H1 (cell line): ENCODE results near the gene EXT2. TPM values are rescaled to one million over a fixed set of nuclear protein-coding genes. Genes with fewer than 3 reads are reported as not detected.

Source experiments
- CTCF ChIA-PET: fragments of 300-600 bp; sonication (Branson Sonifier 250); formaldehyde crosslinking; loops from one replicate; lab custom pipeline; 2021; ENCODE audit not compliant: partially characterized antibody; lab: Charles Lee
- POLR2A ChIA-PET: fragments of 300-600 bp; sonication (Branson Sonifier 250); formaldehyde crosslinking; loops from one replicate; lab custom pipeline; 2021; ENCODE audit warnings: inconsistent platforms; ENCODE audit not compliant: partially characterized antibody; lab: Charles Lee
- DNase-seq, 2 experiments: peaks; one replicate each; pipeline versions ENCODE4 v3.0.0 to v3.0.0-alpha.2; 2010 to 2022; ENCODE audit warnings: low spot score in 2 of 2, low read depth in 1 of 2, mixed read lengths in 1 of 2
- FAIRE-seq: peaks from 2 replicates; lab custom pipeline; 2011; peaks lifted over from hg19 to GRCh38; lab: Jason Lieb, UNC
- H2AFZ ChIP-seq: 2 replicates; pipeline ENCODE4 v1.8.1; 2012; ENCODE audit warnings: low read length, inconsistent platforms
- H2AK5ac ChIP-seq: 2 replicates; pipeline ENCODE4 v1.6.1; 2013; ENCODE audit warnings: low read depth, low read length
- H2BK120ac ChIP-seq: replicated peaks from 2 replicates; pipeline ENCODE3; 2013; ENCODE audit warnings: low read depth, low read length, inconsistent platforms
- H2BK12ac ChIP-seq: 2 replicates; pipeline ENCODE4 v1.6.1; 2013; ENCODE audit warnings: low read depth, low read length
- H2BK15ac ChIP-seq: 2 replicates; pipeline ENCODE4 v1.6.1; 2013; ENCODE audit warnings: low read length
- H2BK20ac ChIP-seq: 2 replicates; pipeline ENCODE4 v1.6.1; 2013; ENCODE audit warnings: low read length
- H2BK5ac ChIP-seq: 2 replicates; pipeline ENCODE4 v1.6.1; 2013; ENCODE audit warnings: low read depth, low read length
- H3K14ac ChIP-seq: 2 replicates; pipeline ENCODE4 v1.6.1; 2013; ENCODE audit warnings: inconsistent platforms; ENCODE audit not compliant: insufficient read length
- H3K18ac ChIP-seq: 2 replicates; pipeline ENCODE4 v1.6.1; 2013; ENCODE audit warnings: low read length; ENCODE audit errors: extremely low read depth
- H3K23ac ChIP-seq: 2 replicates; pipeline ENCODE4 v1.6.1; 2013; ENCODE audit warnings: inconsistent platforms; ENCODE audit not compliant: insufficient read length
- H3K23me2 ChIP-seq: 2 replicates; pipeline ENCODE4 v1.6.1; 2013; ENCODE audit warnings: low read depth, low read length
- H3K27ac ChIP-seq: 2 replicates; pipeline ENCODE4 v1.6.1; 2011; ENCODE audit warnings: low read depth, low read length, inconsistent platforms
- H3K27me3 ChIP-seq, 4 experiments: replicated peaks in 1 of 4; 1 replicate in 1 of 4; 2 replicates in 3 of 4; pipeline versions ENCODE4 v1.6.1 to v1.8.1; 2011 to 2013; ENCODE audit warnings: low read length in 3 of 4, mild to moderate bottlenecking in 3 of 4, inconsistent platforms in 2 of 4, mixed read lengths in 2 of 4, moderate library complexity in 1 of 4; ENCODE audit not compliant: control insufficient read depth in 3 of 4, insufficient read depth in 3 of 4; ENCODE audit errors: extremely low read depth in 1 of 4
- H3K36me3 ChIP-seq, 4 experiments: 2 replicates each; pipeline versions ENCODE4 v1.6.1 to v1.8.1; 2011 to 2013; ENCODE audit warnings: mild to moderate bottlenecking in 4 of 4, low read length in 3 of 4, moderate library complexity in 2 of 4, control low read depth in 1 of 4, inconsistent platforms in 1 of 4; ENCODE audit not compliant: insufficient read depth in 4 of 4, control insufficient read depth in 2 of 4
- H3K4ac ChIP-seq: replicated peaks from 2 replicates; pipeline ENCODE3; 2013; ENCODE audit warnings: low read length, low read depth, mixed read lengths, inconsistent platforms; ENCODE audit not compliant: insufficient read length
- H3K4me1 ChIP-seq, 4 experiments: replicated peaks in 1 of 4; 1 replicate in 1 of 4; 2 replicates in 3 of 4; pipeline versions ENCODE4 v1.6.1 to v1.8.1; 2011 to 2013; ENCODE audit warnings: low read length in 3 of 4, inconsistent platforms in 2 of 4, mixed read lengths in 1 of 4; ENCODE audit not compliant: insufficient read depth in 4 of 4, control insufficient read depth in 3 of 4
- H3K4me2 ChIP-seq, 2 experiments: 2 replicates each; pipeline versions ENCODE4 v1.6.1 to v1.8.1; 2011 to 2013; ENCODE audit warnings: low read depth in 2 of 2, low read length in 2 of 2, control low read depth in 1 of 2, inconsistent platforms in 1 of 2, mild to moderate bottlenecking in 1 of 2; ENCODE audit not compliant: insufficient read depth in 1 of 2
- H3K4me3 ChIP-seq, 4 experiments: fragments of 200-600, 300-600 bp in 1 of 4; sonication (generic), shearing (Covaris generic), sonication (Bioruptor Twin) in 1 of 4; 2 replicates each; pipeline versions ENCODE4 v1.5.1 to v1.8.1; 2011 to 2016; ENCODE audit warnings: low read length in 4 of 4, low read depth in 3 of 4, control low read depth in 2 of 4, inconsistent platforms in 2 of 4, mild to moderate bottlenecking in 2 of 4, mixed read lengths in 1 of 4, moderate library complexity in 1 of 4; ENCODE audit not compliant: insufficient read depth in 2 of 4; ENCODE audit errors: extremely low read depth in 1 of 4
- H3K56ac ChIP-seq: replicated peaks from 2 replicates; pipeline ENCODE3; 2013; ENCODE audit warnings: low read depth, mild to moderate bottlenecking, mixed read lengths, low read length, inconsistent platforms; ENCODE audit not compliant: insufficient read length
- H3K79me1 ChIP-seq: 2 replicates; pipeline ENCODE4 v1.6.1; 2013; ENCODE audit warnings: low read depth, low read length, control low read depth
- H3K79me2 ChIP-seq, 2 experiments: 2 replicates each; pipeline versions ENCODE4 v1.6.1 to v1.8.1; 2012 to 2013; ENCODE audit warnings: low read length in 2 of 2, mild to moderate bottlenecking in 2 of 2, inconsistent platforms in 1 of 2; ENCODE audit not compliant: insufficient read depth in 2 of 2, control insufficient read depth in 1 of 2
- H3K9ac ChIP-seq, 4 experiments: replicated peaks in 1 of 4; 1 replicate in 1 of 4; 2 replicates in 3 of 4; pipeline versions ENCODE4 v1.6.1 to v1.8.1; 2011 to 2013; ENCODE audit warnings: low read depth in 3 of 4, low read length in 3 of 4, control low read depth in 2 of 4, mild to moderate bottlenecking in 2 of 4, moderate library complexity in 2 of 4, inconsistent platforms in 1 of 4; ENCODE audit errors: extremely low read depth in 1 of 4
- H3K9me3 ChIP-seq, 2 experiments: 2 replicates each; pipeline versions ENCODE4 v1.6.1 to v1.8.1; 2012 to 2013; ENCODE audit warnings: mild to moderate bottlenecking in 2 of 2, moderate library complexity in 2 of 2, control low read depth in 1 of 2, inconsistent platforms in 1 of 2, low read depth in 1 of 2, low read length in 1 of 2, mixed read lengths in 1 of 2; ENCODE audit not compliant: insufficient read depth in 2 of 2
- H4K20me1 ChIP-seq, 2 experiments: replicated peaks in 1 of 2; 2 replicates each; pipeline versions ENCODE3 to v1.8.1; 2011 to 2013; ENCODE audit warnings: inconsistent platforms in 2 of 2, low read length in 2 of 2, mild to moderate bottlenecking in 1 of 2; ENCODE audit not compliant: insufficient read depth in 2 of 2, control insufficient read depth in 1 of 2
- H4K5ac ChIP-seq: 2 replicates; pipeline ENCODE4 v1.6.1; 2013; ENCODE audit warnings: low read length, low read depth, mixed read lengths, inconsistent platforms; ENCODE audit not compliant: insufficient read length
- H4K8ac ChIP-seq: 2 replicates; pipeline ENCODE4 v1.8.0; 2013; ENCODE audit warnings: mild to moderate bottlenecking, moderate library complexity, low read length, inconsistent platforms; ENCODE audit not compliant: insufficient read depth; ENCODE audit errors: extremely low read depth
- H4K91ac ChIP-seq: replicated peaks from 2 replicates; pipeline ENCODE3; 2013; ENCODE audit warnings: low read length, mixed read lengths, inconsistent platforms; ENCODE audit not compliant: insufficient read length
- ATF2 ChIP-seq: IDR thresholded peaks from 2 replicates; pipeline ENCODE4 v1.6.1; 2012; ENCODE audit warnings: low read length, inconsistent platforms
- BRCA1 ChIP-seq: IDR thresholded peaks from 2 replicates; pipeline ENCODE4 v1.6.1; 2012; ENCODE audit warnings: low read depth, low read length, improper control_type of control experiment
- EP300 ChIP-seq, 2 experiments: IDR thresholded peaks; 1 replicate in 1 of 2; 2 replicates in 1 of 2; pipeline ENCODE4 v1.6.1; 2011 to 2012; ENCODE audit warnings: low read depth in 2 of 2, low read length in 2 of 2, mild to moderate bottlenecking in 2 of 2, borderline replicate concordance in 1 of 2, inconsistent platforms in 1 of 2, moderate library complexity in 1 of 2
- HDAC6 ChIP-seq: IDR thresholded peaks from one replicate; pipeline ENCODE4 v1.7.1; 2012; ENCODE audit warnings: low read depth, mild to moderate bottlenecking, inconsistent platforms, low read length, moderate library complexity
- KDM4A ChIP-seq: IDR thresholded peaks from one replicate; pipeline ENCODE4 v1.7.1; 2012; ENCODE audit warnings: low read depth, mild to moderate bottlenecking, moderate library complexity, low read length, inconsistent platforms; ENCODE audit not compliant: severe bottlenecking
- RBBP5 ChIP-seq: IDR thresholded peaks from 2 replicates; pipeline ENCODE4 v1.7.1; 2012; ENCODE audit warnings: low read depth, mild to moderate bottlenecking, inconsistent platforms, low read length, moderate library complexity, borderline replicate concordance
- SUZ12 ChIP-seq: fragments of 200-600 bp; sonication (generic); IDR thresholded peaks from 2 replicates; pipeline ENCODE4 v1.6.1; 2012; ENCODE audit warnings: mild to moderate bottlenecking, inconsistent platforms, low read length, moderate library complexity, mixed read lengths
- ZNF274 ChIP-seq: IDR thresholded peaks from 2 replicates; pipeline ENCODE4 v1.7.0; 2012; ENCODE audit warnings: low read length, borderline replicate concordance; ENCODE audit errors: extremely low read depth
- WGBS, 2 experiments: shearing (Covaris generic) in 1 of 2; methylation state at CpG; one replicate each; pipeline versions ENCODE4 v1.1.6 to v1.1.7; 2013 to 2015; ENCODE audit warnings: low lambda C conversion rate in 2 of 2, mixed read lengths in 2 of 2, inconsistent platforms in 1 of 2, low coverage in 1 of 2, missing lambda C conversion rate in 1 of 2; ENCODE audit not compliant: insufficient replicate concordance in 2 of 2, insufficient coverage in 1 of 2, insufficient read length in 1 of 2; ENCODE audit errors: extremely low coverage in 1 of 2, missing lambda C conversion rate in 1 of 2; 5-methylcytosine and 5-hydroxymethylcytosine counted together
- polyA plus RNA-seq, 7 experiments: library from polyadenylated mRNA; depleted of rRNA in 3 of 7; stranded (reverse) in 5 of 7; unstranded in 2 of 7; fragments of >200 nt in 5 of 7; fragments of 200-250 nt in 2 of 7; gene quantifications; 1 replicate in 5 of 7; 2 replicates in 1 of 7; 4 replicates in 1 of 7; pipeline versions ENCODE4 v1.2.1 to v1.2.3, GENCODE V29; 2011 to 2013; ENCODE audit warnings: missing spikeins in 2 of 7, mixed read lengths in 2 of 7
- total RNA-seq: library from RNA; stranded (reverse); fragmentation: NEBNext Ultra II Directional; extraction: Animal tissue kit (Norgen Biotek cat#: 25700); gene quantifications from 2 replicates; pipeline ENCODE4 v1.2.1, GENCODE V29; 2021

The EXT2 gene
- total and polyA plus RNA-seq, 2 of the 8 experiments (the other 6 are each of a cell fraction or from before 2014, with no cell fraction given): 29.8 to 42.8 TPM

GRCh38 chr11:44221456-44221855 lies 126.0 kb downstream of the EXT2 start:
- no peaks in the 10 kb centered on the region for H3K4me1 ChIP-seq
- H3K9ac ChIP-seq: no peak overlapping the region
- no peak overlapping the region for H2BK12ac ChIP-seq
- TF ChIP-seq SUZ12: no peak
- no peak for TF ChIP-seq ATF2
- TF ChIP-seq BRCA1: no peak
- TF ChIP-seq KDM4A: no peak
- TF ChIP-seq RBBP5: no peak
- no peak for TF ChIP-seq HDAC6
- no peak for TF ChIP-seq EP300 (IDR thresholded peaks at IDR 0.05; ENCODE audit: borderline replicate concordance in 1 of 2, low read depth in 2 of 2, low read length in 2 of 2)
- TF ChIP-seq ZNF274: no peak
- H4K5ac ChIP-seq: no peak overlapping the region
- H3K27me3 ChIP-seq: no peaks in the 10 kb centered on the region
- H3K9me3 ChIP-seq: no peaks in the 10 kb centered on the region
- no peak overlapping the region for H2BK120ac ChIP-seq
- no peaks in the 10 kb centered on the region for H4K20me1 ChIP-seq
- no peak overlapping the region for H3K23ac ChIP-seq
- no peak overlapping the region for H3K56ac ChIP-seq
- no peaks in the 10 kb centered on the region for H3K36me3 ChIP-seq
- H3K4me3 ChIP-seq: no peak overlapping the region
- H3K14ac ChIP-seq: no peak overlapping the region
- H4K91ac ChIP-seq: no peak overlapping the region
- no peak overlapping the region for H2AK5ac ChIP-seq
- H3K27ac ChIP-seq: no peak overlapping the region
- ChIA-PET POLR2A (no interaction called here), CTCF (interaction anchor here (2.9 kb wide), 1 partner anchor 88 kb away, joined by 8 read pairs; no protein-coding TSS in a partner anchor)
- no peaks in the 10 kb centered on the region for H3K79me2 ChIP-seq
- H3K23me2 ChIP-seq: no peaks in the 10 kb centered on the region
- H3K18ac ChIP-seq: no peak overlapping the region
- no peak for FAIRE-seq
- no peak overlapping the region for H2AFZ ChIP-seq
- 80% methylated on average over 3 of the region's 3 CpGs; no CpG with 5 or more reads in 1 of the 2 experiments for WGBS, 2 experiments
- no peak overlapping the region for H2BK5ac ChIP-seq
- no peak overlapping the region for H4K8ac ChIP-seq
- H2BK15ac ChIP-seq: no peak overlapping the region
- no peak overlapping the region for H2BK20ac ChIP-seq
- no peaks in the 10 kb centered on the region for H3K79me1 ChIP-seq
- H3K4me2 ChIP-seq: no peak overlapping the region
- H3K4ac ChIP-seq: no peak overlapping the region
- DNase-seq: no peak
